K562 (cell line): ENCODE measurements around the gene TMEM217. TPM values are rescaled to one million over a fixed set of nuclear protein-coding genes. Genes with fewer than 3 reads are reported as not detected.

Source experiments
- ATAC-seq: fragments of 200-7000 bp; cut with Tn5 transposase; 3 replicates; pipeline ENCODE4 v1.9.1; 2020; ENCODE audit warnings: moderate library complexity
- BruUV-seq: library from RNA; stranded (reverse); fragments of 400-500 nt; replicated peaks from 2 replicates; lab custom pipeline; 2021; lab: Mats Ljungman, UMichigan
- CTCF ChIA-PET: fragments of 300-600 bp; formaldehyde crosslinking; extraction: SDS; loops from one replicate; lab custom pipeline; 2021; ENCODE audit warnings: low intra/inter-chr PET ratio; lab: Yijun Ruan, JAX
- POLR2A ChIA-PET: fragments of 300-600, 350-650 bp; sonication (Branson Sonifier 250); formaldehyde crosslinking; extraction: SDS; loops from one replicate; lab custom pipeline; 2021; ENCODE audit warnings: antibody characterized with exemption, inconsistent platforms; lab: Yijun Ruan, JAX
- DNase-seq, 4 experiments: peaks; one replicate each; pipeline versions ENCODE4 v3.0.0 to v3.0.0-alpha.2; 2011 to 2018; ENCODE audit warnings: low spot score in 3 of 4, mixed read lengths in 3 of 4; ENCODE audit errors: extremely low read depth in 1 of 4
- FAIRE-seq: peaks from 2 replicates; lab custom pipeline; 2011; peaks lifted over from hg19 to GRCh38; lab: Jason Lieb, UNC
- H2AFZ ChIP-seq: 2 replicates; pipeline ENCODE4 v1.6.0; 2011; ENCODE audit warnings: low read depth, low read length, control low read depth, inconsistent platforms
- H3K27ac ChIP-seq: fragments of 200-600 bp; 3 replicates; pipeline ENCODE4 v1.8.0; 2011; ENCODE audit warnings: low read depth, mild to moderate bottlenecking, control low read depth, inconsistent platforms, low read length, moderate library complexity, mixed read lengths; ENCODE audit errors: extremely low read depth
- H3K27me3 ChIP-seq, 2 experiments: fragments of 300-600 bp in 1 of 2; 2 replicates in 1 of 2; 3 replicates in 1 of 2; pipeline versions ENCODE4 v1.6.0 to v1.8.0; 2011; ENCODE audit warnings: inconsistent platforms in 2 of 2, low read length in 2 of 2, mild to moderate bottlenecking in 1 of 2, mixed read lengths in 1 of 2, moderate library complexity in 1 of 2; ENCODE audit not compliant: control insufficient read depth in 2 of 2, insufficient read depth in 2 of 2
- H3K36me3 ChIP-seq: fragments of 300-600 bp; 3 replicates; pipeline ENCODE4 v1.8.0; 2011; ENCODE audit warnings: mild to moderate bottlenecking, low read length, inconsistent platforms; ENCODE audit not compliant: control insufficient read depth, insufficient read depth
- H3K4me1 ChIP-seq, 2 experiments: fragments of 200-600 bp in 1 of 2; replicated peaks in 1 of 2; 2 replicates in 1 of 2; 3 replicates in 1 of 2; pipeline versions ENCODE4 v1.5.1 to v1.8.0; 2011; ENCODE audit warnings: inconsistent platforms in 2 of 2, low read length in 2 of 2, mild to moderate bottlenecking in 1 of 2, mixed read lengths in 1 of 2, moderate library complexity in 1 of 2; ENCODE audit not compliant: control insufficient read depth in 2 of 2, insufficient read depth in 2 of 2
- H3K4me2 ChIP-seq: 2 replicates; pipeline ENCODE4 v1.6.1; 2011; ENCODE audit warnings: low read length, control low read depth, inconsistent platforms, mixed read lengths; ENCODE audit not compliant: insufficient read depth
- H3K4me3 ChIP-seq: fragments of 200-600 bp; sonication (generic), shearing (Covaris generic); 2 replicates; pipeline ENCODE4 v1.5.1; 2016; ENCODE audit warnings: control low read depth, inconsistent platforms
- H3K79me2 ChIP-seq: fragments of 200-600 bp; 3 replicates; pipeline ENCODE4 v1.8.0; 2011; ENCODE audit warnings: low read length, inconsistent platforms; ENCODE audit not compliant: control insufficient read depth, insufficient read depth
- H3K9ac ChIP-seq, 2 experiments: 2 replicates each; pipeline versions ENCODE4 v1.6.0 to v1.6.1; 2011; ENCODE audit warnings: low read depth in 2 of 2, low read length in 2 of 2, control low read depth in 1 of 2, inconsistent platforms in 1 of 2, mild to moderate bottlenecking in 1 of 2, mixed read lengths in 1 of 2; ENCODE audit not compliant: insufficient read depth in 1 of 2
- H3K9me1 ChIP-seq: one replicate; pipeline ENCODE4 v1.6.0; 2011; ENCODE audit warnings: inconsistent platforms, mild to moderate bottlenecking, low read length, moderate library complexity; ENCODE audit not compliant: control insufficient read depth, insufficient read depth
- H3K9me3 ChIP-seq: replicated peaks from 2 replicates; pipeline ENCODE4 v1.5.1; 2011; ENCODE audit warnings: low read depth, low read length, inconsistent platforms; ENCODE audit not compliant: control insufficient read depth, insufficient read depth
- H4K20me1 ChIP-seq: replicated peaks from 2 replicates; pipeline ENCODE4 v1.6.1; 2011; ENCODE audit warnings: low read length, inconsistent platforms, mixed read lengths; ENCODE audit not compliant: control insufficient read depth, insufficient read depth
- DPF2 ChIP-seq: fragments of 450-650 bp; IDR thresholded peaks from 2 replicates; pipeline ENCODE4 v1.6.1; 2016
- NFXL1 ChIP-seq: fragments of 450-650 bp; formaldehyde crosslinking; IDR thresholded peaks from 2 replicates; pipeline ENCODE4 v1.4.0; 2021; ENCODE audit warnings: mild to moderate bottlenecking
- RFX1 ChIP-seq: fragments of 450-650 bp; IDR thresholded peaks from 2 replicates; pipeline ENCODE4 v1.6.1; 2016; ENCODE audit warnings: mild to moderate bottlenecking, moderate library complexity
- ZNF146 ChIP-seq: IDR thresholded peaks from one replicate; pipeline ENCODE4 v1.6.1; 2018; ENCODE audit warnings: missing compliant biosample characterization; ENCODE audit not compliant: unreplicated experiment
- ZNF699 ChIP-seq: fragments of 250-450 bp; sonication (Bioruptor Pico); IDR thresholded peaks from 2 replicates; pipeline ENCODE4 v1.8.0; 2021; ENCODE audit warnings: mild to moderate bottlenecking, moderate library complexity; ENCODE audit not compliant: insufficient replicate concordance
- ZNF707 ChIP-seq: fragments of 250-450 bp; sonication (Bioruptor Pico); conservative IDR thresholded peaks from 2 replicates; pipeline ENCODE4 v1.8.0; 2022; ENCODE audit warnings: inconsistent platforms, mild to moderate bottlenecking, moderate library complexity
- WGBS: fragments of 100-300 bp; shearing (Covaris generic); methylation state at CpG from one replicate; pipeline ENCODE4 v1.1.6; 2016; ENCODE audit warnings: low coverage, mixed read lengths; ENCODE audit not compliant: insufficient coverage; ENCODE audit errors: missing lambda C conversion rate; 5-methylcytosine and 5-hydroxymethylcytosine counted together
- in situ Hi-C: fragments of 300-500 bp; cut with MboI; formaldehyde crosslinking; loops from 4 replicates; pipeline ENCODE4 v1.15.0; 2018; ENCODE audit warnings: inconsistent platforms, mixed read lengths
- intact Hi-C: fragments of 100-400 bp; cut with micrococcal nuclease; formaldehyde crosslinking; loops from 2 replicates; pipeline ENCODE4 v1.14.2; 2022
- polyA plus RNA-seq, 8 experiments: library from polyadenylated mRNA; depleted of rRNA in 4 of 8; stranded (reverse) in 5 of 8; unstranded in 3 of 8; fragments of >200 nt; fragmentation: Nextera tagmentation in 2 of 8; fragmentation: Illumina TruSeq in 1 of 8; extraction: Ambion mirVana in 2 of 8; extraction: Trizol in 1 of 8; gene quantifications; 2 replicates each; pipeline versions ENCODE4 v1.2.1 to v1.2.3, GENCODE V29; 2011 to 2014; ENCODE audit warnings: inconsistent platforms in 1 of 8, missing spikeins in 1 of 8
- total RNA-seq, 7 experiments: library from RNA; depleted of rRNA in 6 of 7; stranded (reverse); fragments of >200 nt in 6 of 7; fragmentation: Illumina TruSeq in 2 of 7; extraction: Trizol in 2 of 7; gene quantifications; 2 replicates each; pipeline versions ENCODE4 v1.2.1 to v1.2.3, GENCODE V29; 2011 to 2021; ENCODE audit warnings: low replicate concordance in 1 of 7

Gene TMEM217
- total and polyA plus RNA-seq, 9 of the 15 experiments (the other 6 are each of a cell fraction or from before 2014, with no cell fraction given), result 1.3 to 8.0 (median 1.9) TPM

DNA sequence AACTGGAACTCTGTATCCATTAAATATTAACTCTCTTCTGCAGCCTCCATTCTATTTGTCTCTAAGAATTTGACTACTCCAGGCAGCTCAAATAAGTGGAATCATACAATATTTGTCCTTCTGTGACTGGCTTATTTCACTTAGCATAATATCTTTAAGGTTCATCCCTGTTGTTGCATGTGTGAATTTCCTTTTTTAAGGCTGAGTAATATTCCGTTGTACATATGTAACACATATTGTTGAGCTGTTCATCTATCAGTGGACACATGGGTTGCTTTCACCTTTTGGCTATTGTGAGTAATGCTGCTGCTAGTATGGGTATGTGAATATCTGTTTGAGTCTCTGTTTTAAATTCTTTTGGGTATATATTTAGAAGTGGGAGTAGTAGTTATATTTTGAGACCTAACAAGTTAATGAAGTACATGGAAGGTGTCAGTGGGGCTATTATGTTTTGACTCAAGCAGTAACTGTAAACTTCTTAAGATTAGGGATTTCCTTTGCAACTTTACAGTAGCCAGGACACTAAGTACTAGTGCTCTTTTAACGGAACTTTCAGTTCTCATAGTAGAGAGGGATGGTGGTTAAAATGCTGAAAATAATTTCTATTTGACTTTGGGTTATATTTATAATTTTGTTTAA lies 29.7 kb upstream of the TMEM217 start:
- TF ChIP-seq ZNF146 (CRISPR knock-in tag) (peak; percentile 12), NFXL1 (no peak), ZNF699 (peak; percentile 37), ZNF707 (CRISPR knock-in tag) (no peak)
- Histone ChIP-seq H4K20me1 (no peaks in the 10 kb centered on the region), H3K9ac (no peak overlapping the region), H3K36me3 (peaks cover 88% of the 10 kb centered on the region), H3K4me2 (no peak overlapping the region), H3K4me3 (no peak overlapping the region), H3K27ac (no peak overlapping the region), H3K27me3 (no peaks in the 10 kb centered on the region), H3K9me3 (no peaks in the 10 kb centered on the region), H3K9me1 (no peaks in the 10 kb centered on the region), H2AFZ (no peak overlapping the region), H3K4me1 (peaks cover 0 to 2% of the 10 kb centered on the region in 2 experiments; a peak in 2 of 5 replicates), H3K79me2 (no peaks in the 10 kb centered on the region)
- no TSS peak for BruUV-seq
- in situ Hi-C loops (no loop called here), intact Hi-C loops (no loop called here)
- ChIA-PET CTCF (interaction anchor here (0.8 kb wide), 1 partner anchor 79 kb away, joined by 4 read pairs; no protein-coding TSS in a partner anchor), POLR2A (no interaction called here)
- DNase-seq (no peak), FAIRE-seq (no peak), ATAC-seq (no peak)
- WGBS, result 92% methylated on average over 2 of the region's 2 CpGs

- in situ Hi-C loops (no loop called here), intact Hi-C loops (no loop called here)
- Histone ChIP-seq H3K79me2 (no peaks in the 10 kb centered on the region), H3K9me3 (no peaks in the 10 kb centered on the region), H3K4me3 (no peak overlapping the region), H3K4me1 (peaks cover 0 to 4% of the 10 kb centered on the region in 2 experiments; a peak in 2 of 5 replicates), H3K27me3 (no peaks in the 10 kb centered on the region), H3K36me3 (peaks cover 88% of the 10 kb centered on the region), H3K9ac (no peak overlapping the region), H2AFZ (no peak overlapping the region), H4K20me1 (peaks cover 4% of the 10 kb centered on the region; the same call in 1 of the 2 replicates), H3K9me1 (no peaks in the 10 kb centered on the region), H3K4me2 (no peak overlapping the region), H3K27ac (no peak overlapping the region)
- BruUV-seq, result no TSS peak
- FAIRE-seq, result no peak
- POLR2A ChIA-PET, result interaction anchor here (0.6 to 1.4 kb wide), 4 partner anchors 8 to 148 kb away, joined by 3 to 4 read pairs (median 4); partner anchors contain the start of gene TMEM217
- WGBS, result 100% methylated on average over 4 of the region's 4 CpGs
- no peak for DNase-seq
- CTCF ChIA-PET, result no interaction called here
- no peak for ATAC-seq
- no peak for TF ChIP-seq DPF2
- peak; percentile 79 for TF ChIP-seq RFX1
Observed at GRCh38 chr6:37285861-37286311, 27.9 kb upstream of the TMEM217 start.
